ENCODE measurements around the gene BCL2L1.
"Not testable (repeated sequence)": the region's sequence is repeated elsewhere in the genome, so short reads cannot be mapped to it uniquely, and the experiment has no call there.

The BCL2L1 gene

DNA sequence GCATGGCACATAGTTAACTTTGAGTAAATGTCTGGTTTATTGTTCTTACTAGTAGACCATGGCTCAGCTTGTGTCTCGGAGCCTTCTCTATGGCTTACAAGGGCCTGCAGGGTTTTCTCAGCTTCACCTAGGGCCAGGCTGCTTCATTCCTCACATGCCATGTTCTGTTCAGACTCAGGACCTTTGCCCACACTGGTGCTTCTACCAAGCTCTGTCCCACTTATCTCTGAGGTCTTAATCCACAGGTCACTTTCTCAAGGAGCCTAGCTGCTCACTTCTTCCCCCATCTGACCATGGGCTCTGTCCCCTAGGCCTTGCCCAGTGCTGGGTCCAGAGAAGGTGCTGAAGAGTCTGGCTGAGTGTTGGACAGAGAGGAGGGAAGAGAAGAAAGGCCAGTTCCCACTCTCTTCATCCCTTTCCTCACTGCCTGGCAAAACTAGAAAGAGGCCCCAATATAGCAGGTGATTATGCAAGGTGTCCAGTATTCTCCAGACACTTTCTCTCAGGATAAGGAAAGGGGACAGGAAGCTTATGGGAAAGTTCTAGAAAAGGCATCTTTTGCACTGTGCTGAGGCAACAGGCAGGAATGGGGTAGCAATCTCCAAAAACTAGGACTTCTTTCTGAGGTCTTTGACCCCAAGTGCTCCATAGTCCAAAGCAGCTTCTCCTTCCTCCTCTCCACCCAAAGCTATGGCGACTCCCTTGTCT lies 45.0 kb downstream of the BCL2L1 start:
- no peak for DNase-seq (ENCODE audit: low read depth in 4 of 4, low spot score in 1 of 4)

DNA sequence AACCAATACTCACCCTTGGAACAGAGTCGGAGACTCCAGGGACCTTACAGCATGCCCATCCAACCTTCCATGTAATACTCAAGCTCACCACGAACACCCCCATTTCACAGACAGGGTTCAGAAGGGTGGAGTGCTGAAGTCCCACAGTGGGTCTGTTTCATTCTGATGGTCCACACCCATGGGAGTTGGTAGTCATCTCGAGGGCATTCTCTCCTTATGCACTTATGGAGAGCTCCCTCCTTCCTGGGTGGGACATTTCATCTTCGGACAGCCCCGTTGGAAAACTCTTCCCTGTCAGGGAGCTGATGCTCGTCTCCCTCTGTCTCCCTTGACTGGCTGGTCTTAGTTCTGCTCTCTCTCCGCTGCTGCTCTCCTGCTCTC lies 46.1 kb downstream of the BCL2L1 start:
- no peak for DNase-seq (ENCODE audit: low read depth in 4 of 4, low spot score in 1 of 4)

DNA sequence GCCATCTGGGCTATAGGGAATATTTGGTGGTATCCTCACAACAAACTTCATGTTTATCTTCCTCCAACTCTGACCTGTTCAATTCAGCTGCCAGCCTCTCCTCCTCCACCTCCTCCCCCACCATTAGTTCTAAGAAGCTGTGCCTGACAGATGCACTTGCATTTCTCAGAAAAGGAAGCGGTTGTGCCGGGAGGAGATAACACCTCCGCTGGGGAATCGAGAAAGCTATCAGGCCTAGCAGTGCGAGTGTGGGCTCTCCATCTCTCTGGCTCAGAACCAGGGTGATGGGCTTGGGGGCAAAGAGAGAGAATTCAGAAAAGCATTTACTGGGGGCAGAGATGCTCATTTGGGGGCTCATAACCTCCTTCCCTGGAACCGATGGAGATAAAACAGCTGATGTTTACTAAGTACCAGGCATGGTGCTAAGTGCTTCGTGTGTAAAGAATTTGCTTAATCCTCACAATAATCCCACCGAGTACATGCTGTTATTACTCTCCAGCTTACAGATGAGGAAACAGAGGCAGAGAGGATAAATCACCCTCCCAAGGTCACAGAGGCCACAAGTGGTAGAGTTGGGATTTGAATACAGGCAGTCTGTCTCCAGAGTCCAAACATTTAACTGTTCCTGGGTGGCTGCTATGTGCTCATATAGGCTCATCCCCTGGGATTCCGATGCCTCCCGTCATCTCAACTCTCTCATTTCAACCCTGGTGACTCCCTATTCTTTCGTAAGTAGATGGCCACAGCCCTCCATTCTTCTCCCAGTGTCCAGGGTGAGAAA lies 46.6 kb downstream of the BCL2L1 start:
- peak in 1 of 4 experiments; percentile 40 for DNase-seq (ENCODE audit: low read depth in 4 of 4, low spot score in 1 of 4)

DNA sequence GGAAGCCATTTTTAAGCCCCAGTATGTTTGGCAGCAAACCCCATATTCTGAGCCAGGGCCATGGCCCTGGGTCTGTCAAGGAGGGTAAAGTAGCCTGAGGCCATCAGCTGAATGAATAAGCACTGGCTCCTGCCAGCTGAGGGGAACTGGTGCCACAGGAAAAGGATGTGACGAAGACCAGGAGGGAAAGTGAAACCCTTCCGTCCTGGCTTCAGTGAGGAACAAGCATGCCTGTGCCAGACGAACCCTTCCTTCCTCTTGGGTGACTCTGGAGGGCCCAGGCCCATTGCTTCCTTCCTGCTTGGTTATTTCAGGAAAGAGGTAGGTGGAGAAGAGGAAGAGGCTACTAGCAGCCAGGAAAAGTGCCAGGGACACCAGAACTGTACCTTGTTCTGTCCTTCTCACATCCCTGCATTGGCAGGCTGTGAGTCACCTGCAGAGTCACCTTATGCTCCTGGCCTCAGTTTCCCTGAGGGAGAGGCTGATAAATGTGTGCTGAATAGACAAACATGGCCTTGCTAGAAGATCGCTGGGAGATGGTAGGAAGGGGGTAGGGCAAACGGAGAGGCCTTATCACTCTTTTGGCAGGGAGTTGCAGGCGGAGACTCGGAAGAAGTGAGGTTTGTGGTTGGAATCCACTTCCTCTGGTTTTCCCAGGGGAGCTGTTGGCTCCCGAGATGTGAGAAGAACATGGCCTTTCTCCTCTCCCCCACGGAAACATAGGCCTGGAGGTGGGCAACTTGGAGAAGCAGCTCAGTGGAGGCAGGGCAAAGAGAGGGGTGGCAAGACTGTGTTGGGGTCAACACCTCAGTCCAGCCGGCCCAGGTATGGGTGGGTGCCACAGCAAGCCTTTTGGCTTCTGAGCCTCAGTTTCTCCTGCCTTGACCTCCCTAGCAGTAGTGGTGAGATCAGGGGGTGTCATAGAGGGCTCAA lies 47.5 kb downstream of the BCL2L1 start:
- DNase-seq (ENCODE audit: low read depth in 4 of 4, low spot score in 1 of 4) = peak in 2 of 4 experiments; percentile 21 to 46

GRCh38 chr20:31673943-31674463 lies 48.7 kb downstream of the BCL2L1 start:
- no peak for DNase-seq (ENCODE audit: low read depth in 4 of 4, low spot score in 1 of 4)

- no peak for DNase-seq (ENCODE audit: low read depth in 4 of 4, low spot score in 1 of 4)
These were observed 49.2 kb downstream of the BCL2L1 start for GRCh38 chr20:31673435-31673834.

- no peak for DNase-seq (ENCODE audit: low read depth in 4 of 4, low spot score in 1 of 4)
These were observed 51.3 kb downstream of the BCL2L1 start for GRCh38 chr20:31671324-31671723.

DNA sequence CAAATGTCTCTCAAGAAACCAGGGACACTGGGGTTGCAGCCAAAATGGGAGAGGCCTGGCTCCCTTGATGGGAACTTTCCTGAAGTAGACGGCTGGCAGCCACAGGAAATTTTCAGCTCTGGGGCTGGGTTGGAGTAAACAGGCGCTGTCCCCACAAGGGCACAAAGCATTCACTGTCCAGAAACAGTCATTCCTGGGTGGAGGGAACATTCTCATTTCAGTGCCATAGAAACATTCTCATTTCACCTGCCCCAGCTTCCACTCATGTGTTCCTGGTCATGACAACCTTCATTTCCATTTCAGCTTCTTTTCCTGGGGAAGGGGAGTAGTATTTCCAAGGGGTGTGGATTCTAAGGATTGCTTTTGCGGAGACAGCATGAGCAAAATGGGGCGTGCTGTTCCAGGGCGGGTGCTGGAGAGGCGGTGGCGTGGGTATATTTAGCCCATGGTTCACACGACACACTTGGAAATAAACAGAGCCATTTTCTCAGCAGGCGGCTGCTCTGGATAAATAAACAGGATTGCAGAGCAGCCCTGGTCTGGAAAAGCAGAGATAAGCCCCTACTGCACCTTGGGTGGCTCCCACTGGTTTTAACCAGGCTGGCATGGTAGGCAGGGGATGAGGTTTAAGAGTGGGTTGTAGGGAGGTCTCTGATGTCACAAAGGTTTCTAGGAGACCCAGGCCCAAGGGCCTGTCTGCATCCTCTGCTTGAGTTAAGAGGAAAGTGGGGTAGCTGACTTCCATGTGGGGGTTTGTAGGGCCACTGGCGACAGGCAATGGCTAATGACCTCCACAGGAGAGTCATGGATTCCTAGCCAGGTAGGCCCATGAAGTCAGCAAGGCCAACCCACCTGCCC lies 52.1 kb downstream of the BCL2L1 start:
- DNase-seq (ENCODE audit: low read depth in 4 of 4, low spot score in 1 of 4) = no peak

GRCh38 chr20:31669876-31670275 lies 52.8 kb downstream of the BCL2L1 start:
- no peak for DNase-seq (ENCODE audit: low read depth in 4 of 4, low spot score in 1 of 4)

GRCh38 chr20:31668944-31669343 lies 53.7 kb downstream of the BCL2L1 start:
- not testable (repeated sequence) for DNase-seq (ENCODE audit: low read depth in 4 of 4, low spot score in 1 of 4)

- DNase-seq (ENCODE audit: low read depth in 4 of 4, low spot score in 1 of 4) = no peak
These were observed 55.1 kb downstream of the BCL2L1 start for GRCh38 chr20:31667315-31668285.

- DNase-seq (ENCODE audit: low read depth in 4 of 4, low spot score in 1 of 4) = no peak
These were observed 56.2 kb downstream of the BCL2L1 start for GRCh38 chr20:31666258-31667042.

DNA sequence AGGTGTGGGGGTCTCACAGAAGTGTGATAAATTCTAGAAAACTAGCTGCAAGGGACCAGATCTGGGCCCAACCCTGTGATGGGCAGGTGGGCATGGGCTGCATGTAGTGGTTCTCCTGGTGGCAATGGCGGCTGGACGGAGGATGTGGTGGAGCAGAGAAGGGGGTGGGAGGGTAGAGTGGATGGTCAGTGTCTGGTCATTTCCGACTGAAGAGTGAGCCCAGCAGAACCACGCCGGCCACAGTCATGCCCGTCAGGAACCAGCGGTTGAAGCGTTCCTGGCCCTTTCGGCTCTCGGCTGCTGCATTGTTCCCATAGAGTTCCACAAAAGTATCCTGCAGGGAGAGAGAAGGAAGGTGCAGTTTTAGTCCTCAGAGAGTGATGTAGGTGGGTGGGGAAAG lies 56.9 kb downstream of the BCL2L1 start:
- DNase-seq (ENCODE audit: low read depth in 4 of 4, low spot score in 1 of 4) = no peak

DNA sequence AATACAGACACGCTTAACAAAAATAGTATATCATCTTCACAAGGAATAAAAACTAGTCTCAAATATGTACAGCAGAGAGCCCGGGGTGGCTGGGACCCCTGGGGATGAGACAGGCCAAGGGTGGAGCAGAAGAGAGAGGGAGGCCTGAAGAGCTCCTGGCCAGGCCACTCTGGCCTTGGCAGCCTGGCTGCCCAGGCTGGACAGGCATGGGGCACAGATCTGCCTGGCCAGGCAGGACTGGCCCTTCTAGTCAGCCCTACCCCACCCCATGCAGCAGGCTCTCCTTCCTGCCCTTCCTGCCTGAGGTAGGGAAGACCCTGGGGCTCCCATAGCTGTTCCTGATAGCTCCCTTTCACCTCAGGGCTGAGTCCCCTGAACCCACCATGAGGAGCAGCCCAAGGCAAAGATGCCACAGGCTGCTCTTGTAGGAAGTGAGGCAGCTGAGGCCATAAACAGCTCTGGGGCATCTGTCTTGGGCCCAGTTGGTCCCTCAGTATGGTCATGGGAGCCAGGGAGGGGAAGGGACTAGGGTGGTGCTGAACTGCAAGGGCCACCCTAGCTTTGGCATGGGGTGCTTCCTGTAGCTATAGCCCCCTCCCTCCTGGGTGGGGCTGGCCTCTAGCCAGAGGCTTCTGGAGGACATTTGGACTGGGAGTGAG lies 57.8 kb downstream of the BCL2L1 start:
- DNase-seq (ENCODE audit: low read depth in 4 of 4, low spot score in 1 of 4) = no peak

- DNase-seq (ENCODE audit: low read depth in 4 of 4, low spot score in 1 of 4) = no peak
These were observed 58.6 kb downstream of the BCL2L1 start for GRCh38 chr20:31663838-31664695.

GRCh38 chr20:31663524-31663837 lies 59.2 kb downstream of the BCL2L1 start:
- no peak for DNase-seq (ENCODE audit: low read depth in 4 of 4, low spot score in 1 of 4)

- no peak for DNase-seq (ENCODE audit: low read depth in 4 of 4, low spot score in 1 of 4)
These were observed 60.3 kb downstream of the BCL2L1 start for GRCh38 chr20:31662372-31662854.
